PFSK-1 (cell line): ENCODE results near the gene SLC25A47.

Source experiments
- FOXP2 ChIP-seq: optimal IDR thresholded peaks from 2 replicates; pipeline ENCODE3; 2011; ENCODE audit warnings: borderline replicate concordance, control low read depth, inconsistent platforms; ENCODE audit not compliant: insufficient read depth; ENCODE audit errors: extremely low read length, extremely low read depth
- POLR2AphosphoS5 ChIP-seq: IDR thresholded peaks from 2 replicates; pipeline ENCODE4 v1.6.1; 2012; ENCODE audit warnings: low read depth, mild to moderate bottlenecking, control low read depth, low read length, moderate library complexity
- SIN3A ChIP-seq: IDR thresholded peaks from 2 replicates; pipeline ENCODE4 v1.6.1; 2012; ENCODE audit warnings: mild to moderate bottlenecking, low read length, moderate library complexity, borderline replicate concordance; ENCODE audit not compliant: insufficient read depth
- TAF1 ChIP-seq: IDR thresholded peaks from 2 replicates; pipeline ENCODE4 v1.6.1; 2012; ENCODE audit warnings: low read length, control low read depth, borderline replicate concordance; ENCODE audit not compliant: insufficient read depth
- TF ChIP-seq, protein P1 (sequence below), 2 experiments: IDR thresholded peaks; 2 replicates each; pipeline versions ENCODE4 v1.6.1 to v1.8.0; 2011 to 2012; ENCODE audit warnings: low read depth in 2 of 2, low read length in 2 of 2, control low read depth in 1 of 2, inconsistent platforms in 1 of 2, mild to moderate bottlenecking in 1 of 2, moderate library complexity in 1 of 2; ENCODE audit not compliant: insufficient read depth in 1 of 2

The SLC25A47 gene

DNA sequence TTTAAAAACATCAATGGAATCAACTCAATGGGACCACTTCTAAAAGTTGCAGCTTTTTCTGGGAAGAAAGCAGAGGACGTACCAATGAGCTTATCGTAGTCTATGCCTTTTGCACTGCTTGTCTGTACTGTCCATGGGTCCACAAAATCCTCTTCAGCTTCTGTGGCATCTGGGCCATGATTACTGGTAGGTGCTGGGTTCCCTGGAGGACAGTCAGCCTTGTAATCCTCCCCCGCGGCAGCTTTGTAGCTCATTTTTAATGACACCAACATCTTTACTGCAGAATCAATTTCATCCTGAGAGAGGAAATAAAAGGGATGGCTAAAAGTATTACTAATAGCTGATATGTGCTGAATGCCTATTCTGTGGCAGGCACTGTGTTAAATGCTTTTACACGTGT, 38.5 kb downstream of the SLC25A47 start:
- TF ChIP-seq FOXP2, result no peak
- TF ChIP-seq TAF1, result no peak
- TF ChIP-seq SIN3A, result no peak
- TF ChIP-seq, protein P1, sequence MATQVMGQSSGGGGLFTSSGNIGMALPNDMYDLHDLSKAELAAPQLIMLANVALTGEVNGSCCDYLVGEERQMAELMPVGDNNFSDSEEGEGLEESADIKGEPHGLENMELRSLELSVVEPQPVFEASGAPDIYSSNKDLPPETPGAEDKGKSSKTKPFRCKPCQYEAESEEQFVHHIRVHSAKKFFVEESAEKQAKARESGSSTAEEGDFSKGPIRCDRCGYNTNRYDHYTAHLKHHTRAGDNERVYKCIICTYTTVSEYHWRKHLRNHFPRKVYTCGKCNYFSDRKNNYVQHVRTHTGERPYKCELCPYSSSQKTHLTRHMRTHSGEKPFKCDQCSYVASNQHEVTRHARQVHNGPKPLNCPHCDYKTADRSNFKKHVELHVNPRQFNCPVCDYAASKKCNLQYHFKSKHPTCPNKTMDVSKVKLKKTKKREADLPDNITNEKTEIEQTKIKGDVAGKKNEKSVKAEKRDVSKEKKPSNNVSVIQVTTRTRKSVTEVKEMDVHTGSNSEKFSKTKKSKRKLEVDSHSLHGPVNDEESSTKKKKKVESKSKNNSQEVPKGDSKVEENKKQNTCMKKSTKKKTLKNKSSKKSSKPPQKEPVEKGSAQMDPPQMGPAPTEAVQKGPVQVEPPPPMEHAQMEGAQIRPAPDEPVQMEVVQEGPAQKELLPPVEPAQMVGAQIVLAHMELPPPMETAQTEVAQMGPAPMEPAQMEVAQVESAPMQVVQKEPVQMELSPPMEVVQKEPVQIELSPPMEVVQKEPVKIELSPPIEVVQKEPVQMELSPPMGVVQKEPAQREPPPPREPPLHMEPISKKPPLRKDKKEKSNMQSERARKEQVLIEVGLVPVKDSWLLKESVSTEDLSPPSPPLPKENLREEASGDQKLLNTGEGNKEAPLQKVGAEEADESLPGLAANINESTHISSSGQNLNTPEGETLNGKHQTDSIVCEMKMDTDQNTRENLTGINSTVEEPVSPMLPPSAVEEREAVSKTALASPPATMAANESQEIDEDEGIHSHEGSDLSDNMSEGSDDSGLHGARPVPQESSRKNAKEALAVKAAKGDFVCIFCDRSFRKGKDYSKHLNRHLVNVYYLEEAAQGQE (IDR thresholded peaks at IDR 0.05; ENCODE audit: insufficient read depth in 1 of 2, low read depth in 2 of 2, low read length in 2 of 2), result no peak
- no peak for TF ChIP-seq POLR2AphosphoS5

DNA sequence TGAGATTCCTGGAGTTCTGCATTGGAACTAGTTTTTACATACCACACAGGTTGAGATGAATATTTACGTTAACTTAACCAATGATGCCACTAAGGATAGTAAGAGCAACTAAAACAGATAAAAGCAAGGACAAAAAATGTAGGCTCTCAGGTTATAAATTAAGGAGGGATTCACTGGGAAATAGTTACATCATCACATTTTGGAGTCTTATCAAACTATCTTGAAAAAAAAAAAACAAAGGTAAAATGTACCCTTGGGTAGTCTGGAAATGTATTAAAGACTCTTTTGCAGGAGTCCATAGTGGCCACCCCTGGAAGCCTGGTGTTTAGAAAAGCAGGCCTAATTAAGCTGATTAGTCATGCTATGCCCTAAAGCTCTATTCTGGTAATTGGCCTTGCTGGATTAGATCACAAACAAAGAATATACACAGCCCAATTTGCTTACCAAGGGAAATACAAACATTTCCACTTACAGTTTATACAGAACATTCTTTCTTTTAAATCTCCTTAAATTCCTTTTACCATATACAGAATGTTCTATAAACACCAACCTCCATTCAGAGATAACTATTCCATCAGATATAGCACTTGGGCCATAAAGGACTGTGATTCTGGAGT, 39.3 kb downstream of the SLC25A47 start:
- TF ChIP-seq POLR2AphosphoS5, result no peak
- no peak for TF ChIP-seq SIN3A
- no peak for TF ChIP-seq TAF1
- no peak for TF ChIP-seq FOXP2
- TF ChIP-seq, protein P1 (IDR thresholded peaks at IDR 0.05; ENCODE audit: insufficient read depth in 1 of 2, low read depth in 2 of 2, low read length in 2 of 2), result no peak

DNA sequence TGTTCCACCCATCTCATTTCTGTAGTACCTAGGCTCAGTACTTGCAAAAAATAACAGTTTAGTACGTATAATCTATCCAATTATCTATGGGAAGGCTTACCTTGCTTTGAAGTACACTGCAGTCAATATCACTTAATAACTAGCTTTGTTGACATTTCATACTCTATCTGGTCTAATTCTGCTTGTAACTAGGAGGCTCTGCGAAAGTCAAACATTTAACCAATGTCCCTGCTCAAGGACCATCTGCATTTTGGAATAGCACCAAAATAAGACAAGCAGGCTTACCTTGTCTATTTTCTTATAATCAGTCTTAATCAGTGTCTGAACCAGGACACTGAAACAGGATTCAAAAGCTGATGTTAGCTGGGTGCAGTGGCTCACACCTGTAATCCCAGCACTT, 39.9 kb downstream of the SLC25A47 start:
- no peak for TF ChIP-seq TAF1
- TF ChIP-seq FOXP2, result no peak
- TF ChIP-seq SIN3A, result no peak
- TF ChIP-seq POLR2AphosphoS5, result no peak
- TF ChIP-seq, protein P1 (IDR thresholded peaks at IDR 0.05; ENCODE audit: insufficient read depth in 1 of 2, low read depth in 2 of 2, low read length in 2 of 2), result no peak

DNA sequence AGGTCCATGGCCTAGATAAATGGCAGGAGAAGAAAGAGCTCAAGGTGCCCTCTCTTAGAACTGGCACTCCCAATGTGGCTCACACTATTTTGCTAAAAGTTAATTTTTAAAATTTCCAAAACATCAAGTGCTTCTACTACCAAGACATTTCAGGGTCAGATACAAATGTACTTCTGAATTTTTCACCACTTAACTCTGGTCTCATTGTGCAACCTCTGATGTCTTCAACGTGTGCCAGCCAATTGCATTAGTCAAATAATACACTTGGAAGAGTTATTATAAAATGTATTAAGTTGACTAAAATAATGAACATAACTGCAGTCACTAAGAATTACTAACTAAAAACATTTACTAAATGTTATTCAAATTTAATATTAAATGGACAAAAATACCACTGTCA, 41.3 kb downstream of the SLC25A47 start:
- TF ChIP-seq POLR2AphosphoS5 (no peak), SIN3A (no peak), TAF1 (no peak), FOXP2 (no peak)
- TF ChIP-seq, protein P1 (IDR thresholded peaks at IDR 0.05; ENCODE audit: insufficient read depth in 1 of 2, low read depth in 2 of 2, low read length in 2 of 2), result no peak

DNA sequence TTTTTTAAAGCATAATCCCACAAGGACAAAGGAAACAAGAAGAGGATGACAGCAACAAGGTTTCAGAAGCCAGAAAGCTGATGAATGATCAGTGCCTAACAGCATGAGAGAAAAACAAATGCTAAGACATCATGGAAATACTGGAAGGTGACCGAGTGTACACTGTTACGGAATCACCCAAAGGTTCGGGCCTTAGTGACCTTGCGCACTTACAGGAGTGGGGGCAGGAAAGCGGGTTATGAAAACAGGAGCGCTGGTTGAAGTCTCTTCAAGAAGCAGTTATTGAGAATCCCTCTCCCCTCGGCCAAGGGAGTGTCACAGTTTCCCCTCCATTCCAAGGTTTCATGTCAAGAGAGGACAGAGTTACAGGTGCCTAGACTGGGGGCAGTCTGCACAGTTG, 42.6 kb downstream of the SLC25A47 start:
- TF ChIP-seq TAF1 (no peak), SIN3A (no peak), FOXP2 (no peak), POLR2AphosphoS5 (no peak)
- TF ChIP-seq, protein P1 (IDR thresholded peaks at IDR 0.05; ENCODE audit: insufficient read depth in 1 of 2, low read depth in 2 of 2, low read length in 2 of 2), result no peak
